Activated CD4-positive, alpha-beta T cell treated with anti-CD3 and anti-CD28 coated beads, Interleukin-2, amount 10 ng/mL, durations not matched to agents 24 days and 14 days (primary cell): ENCODE data around the gene TTC14. TPM values are rescaled to one million over a fixed set of nuclear protein-coding genes. Genes with fewer than 3 reads are reported as not detected.
"Not testable (repeated sequence)": the region's sequence is repeated elsewhere in the genome, so short reads cannot be mapped to it uniquely, and the experiment has no call there.

Experiments
- DNase-seq: peaks from one replicate; pipeline ENCODE4 v3.0.0; 2022
- H3K27ac Mint-ChIP-seq: one replicate; pipeline ENCODE4 v1.8.0; 2022; ENCODE audit warnings: mild to moderate bottlenecking, mixed read lengths
- H3K27me3 Mint-ChIP-seq: one replicate; pipeline ENCODE4 v1.8.0; 2022; ENCODE audit warnings: mixed read lengths
- H3K36me3 Mint-ChIP-seq: one replicate; pipeline ENCODE4 v1.8.0; 2022; ENCODE audit warnings: low read depth, mild to moderate bottlenecking, mixed read lengths
- H3K4me1 Mint-ChIP-seq: one replicate; pipeline ENCODE4 v1.8.0; 2021; ENCODE audit warnings: mixed read lengths
- H3K4me3 Mint-ChIP-seq: one replicate; pipeline ENCODE4 v1.8.0; 2022; ENCODE audit warnings: mild to moderate bottlenecking, moderate library complexity, mixed read lengths
- H3K9me3 Mint-ChIP-seq: one replicate; pipeline ENCODE4 v1.8.0; 2021; ENCODE audit warnings: mixed read lengths
- intact Hi-C: fragments of 100-400 bp; cut with micrococcal nuclease; formaldehyde crosslinking; loops from one replicate; pipeline ENCODE4 v1.15.1; 2023
- total RNA-seq: library from RNA; stranded (reverse); gene quantifications from 2 replicates; pipeline ENCODE4 v1.2.3, GENCODE V29; 2022

TTC14 gene
- total RNA-seq, 1 donor from 2014 or later = 46.4 TPM

GRCh38 chr3:180611006-180611405 lies 9.0 kb downstream of the TTC14 start:
- peaks cover 62% of the 10 kb centered on the region for H3K36me3 Mint-ChIP-seq
- H3K9me3 Mint-ChIP-seq = no peaks in the 10 kb centered on the region
- DNase-seq = no peak
- H3K4me3 Mint-ChIP-seq = no peak overlapping the region
- no peaks in the 10 kb centered on the region for H3K4me1 Mint-ChIP-seq
- no peaks in the 10 kb centered on the region for H3K27me3 Mint-ChIP-seq
- H3K27ac Mint-ChIP-seq = no peak overlapping the region
- intact Hi-C loops = no loop called here

- intact Hi-C loops = no loop called here
- H3K36me3 Mint-ChIP-seq = peaks cover 55% of the 10 kb centered on the region
- H3K27me3 Mint-ChIP-seq = no peaks in the 10 kb centered on the region
- H3K4me3 Mint-ChIP-seq = no peak overlapping the region
- no peaks in the 10 kb centered on the region for H3K4me1 Mint-ChIP-seq
- no peak for DNase-seq
- H3K9me3 Mint-ChIP-seq = no peaks in the 10 kb centered on the region
- no peak overlapping the region for H3K27ac Mint-ChIP-seq
Measured at GRCh38 chr3:180612364-180612763, 10.4 kb downstream of the TTC14 start.

GRCh38 chr3:180615954-180616353 lies 14.0 kb downstream of the TTC14 start:
- peaks cover 45% of the 10 kb centered on the region for H3K36me3 Mint-ChIP-seq
- no peaks in the 10 kb centered on the region for H3K4me1 Mint-ChIP-seq
- no peaks in the 10 kb centered on the region for H3K27me3 Mint-ChIP-seq
- no peak overlapping the region for H3K4me3 Mint-ChIP-seq
- intact Hi-C loops = no loop called here
- H3K9me3 Mint-ChIP-seq = no peaks in the 10 kb centered on the region
- H3K27ac Mint-ChIP-seq = no peak overlapping the region
- DNase-seq = no peak

- no peak overlapping the region for H3K27ac Mint-ChIP-seq
- H3K4me3 Mint-ChIP-seq = no peak overlapping the region
- intact Hi-C loops = no loop called here
- H3K36me3 Mint-ChIP-seq = peaks cover 46% of the 10 kb centered on the region
- peaks cover 2% of the 10 kb centered on the region for H3K9me3 Mint-ChIP-seq
- DNase-seq = no peak
- no peaks in the 10 kb centered on the region for H3K27me3 Mint-ChIP-seq
- no peaks in the 10 kb centered on the region for H3K4me1 Mint-ChIP-seq
Measured at GRCh38 chr3:180617049-180617448, 15.1 kb downstream of the TTC14 start.

- Mint-ChIP-seq H3K36me3 (peaks cover 46% of the 10 kb centered on the region), H3K9me3 (peaks cover 14% of the 10 kb centered on the region)
- DNase-seq, H3K4me3 Mint-ChIP-seq, H3K27me3 Mint-ChIP-seq, intact Hi-C loops, H3K4me1 Mint-ChIP-seq, H3K27ac Mint-ChIP-seq: not testable (repeated sequence)
Measured at GRCh38 chr3:180618563-180618962, 16.6 kb downstream of the TTC14 start.

GRCh38 chr3:180619723-180620122 lies 17.8 kb downstream of the TTC14 start:
- H3K36me3 Mint-ChIP-seq = peaks cover 55% of the 10 kb centered on the region
- peaks cover 14% of the 10 kb centered on the region for H3K9me3 Mint-ChIP-seq
- peaks cover 8% of the 10 kb centered on the region for H3K4me1 Mint-ChIP-seq
- no peak overlapping the region for H3K4me3 Mint-ChIP-seq
- DNase-seq = no peak
- H3K27ac Mint-ChIP-seq = no peak overlapping the region
- no peaks in the 10 kb centered on the region for H3K27me3 Mint-ChIP-seq
- intact Hi-C loops = no loop called here

- Mint-ChIP-seq H3K36me3 (peaks cover 58% of the 10 kb centered on the region), H3K9me3 (peaks cover 14% of the 10 kb centered on the region), H3K27me3 (no peaks in the 10 kb centered on the region), H3K4me1 (peaks cover 23% of the 10 kb centered on the region), H3K4me3 (peak overlapping the region; percentile 41), H3K27ac (peak overlapping the region; percentile 81)
- intact Hi-C loops = loop anchor here (1.0 kb wide), 1 partner anchor 22 kb away; the partner anchor contains the start of gene TTC14
- no peak for DNase-seq
Measured at GRCh38 chr3:180624714-180625113, 22.8 kb downstream of the TTC14 start.

- intact Hi-C loops = no loop called here
- H3K9me3 Mint-ChIP-seq = peaks cover 14% of the 10 kb centered on the region
- peaks cover 47% of the 10 kb centered on the region for H3K36me3 Mint-ChIP-seq
- H3K4me1 Mint-ChIP-seq = peaks cover 25% of the 10 kb centered on the region
- no peak overlapping the region for H3K4me3 Mint-ChIP-seq
- peak overlapping the region; percentile 5 for H3K27ac Mint-ChIP-seq
- DNase-seq = no peak
- no peaks in the 10 kb centered on the region for H3K27me3 Mint-ChIP-seq
Measured at GRCh38 chr3:180626844-180627243, 24.9 kb downstream of the TTC14 start.

GRCh38 chr3:180630371-180630770 lies 28.4 kb downstream of the TTC14 start:
- H3K4me3 Mint-ChIP-seq = no peak overlapping the region
- H3K27ac Mint-ChIP-seq = no peak overlapping the region
- intact Hi-C loops = loop anchor here (1.0 to 10.0 kb wide), 3 partner anchors 28 to 284 kb away; partner anchors contain the start of genes FXR1 and TTC14
- peaks cover 14% of the 10 kb centered on the region for H3K36me3 Mint-ChIP-seq
- DNase-seq = no peak
- no peaks in the 10 kb centered on the region for H3K9me3 Mint-ChIP-seq
- H3K27me3 Mint-ChIP-seq = peaks cover 6% of the 10 kb centered on the region
- H3K4me1 Mint-ChIP-seq = peaks cover 11% of the 10 kb centered on the region

- Mint-ChIP-seq H3K4me1 (peaks cover 5% of the 10 kb centered on the region), H3K27me3 (peaks cover 7% of the 10 kb centered on the region), H3K4me3 (no peak overlapping the region), H3K27ac (no peak overlapping the region), H3K36me3 (peaks cover 5% of the 10 kb centered on the region), H3K9me3 (no peaks in the 10 kb centered on the region)
- DNase-seq = no peak
- intact Hi-C loops = loop anchor here (5.0 to 10.0 kb wide), 2 partner anchors 51 to 283 kb away; partner anchors contain the start of gene FXR1
Measured at GRCh38 chr3:180631317-180631716, 29.4 kb downstream of the TTC14 start.

- intact Hi-C loops = loop anchor here (5.0 to 10.0 kb wide), 2 partner anchors 49 to 281 kb away; partner anchors contain the start of gene FXR1
- Mint-ChIP-seq H3K36me3 (no peaks in the 10 kb centered on the region), H3K9me3 (no peaks in the 10 kb centered on the region)
Measured at GRCh38 chr3:180633722-180634121, 31.8 kb downstream of the TTC14 start.

GRCh38 chr3:180640987-180641386 lies 39.0 kb downstream of the TTC14 start:
- intact Hi-C loops = no loop called here
- H3K36me3 Mint-ChIP-seq = no peaks in the 10 kb centered on the region
- no peaks in the 10 kb centered on the region for H3K9me3 Mint-ChIP-seq
- no peak for DNase-seq
- peaks cover 18% of the 10 kb centered on the region for H3K27me3 Mint-ChIP-seq
- no peak overlapping the region for H3K4me3 Mint-ChIP-seq
- no peak overlapping the region for H3K27ac Mint-ChIP-seq
- no peaks in the 10 kb centered on the region for H3K4me1 Mint-ChIP-seq

More at GRCh38 chr3:180633722-180634121, 31.8 kb downstream of the TTC14 start:
- Mint-ChIP-seq H3K4me1 (peaks cover 2% of the 10 kb centered on the region), H3K27ac (no peak overlapping the region), H3K4me3 (no peak overlapping the region), H3K27me3 (peaks cover 10% of the 10 kb centered on the region)
- DNase-seq = no peak

GRCh38 chr3:180646187-180646790 lies 44.3 kb downstream of the TTC14 start:
- no peaks in the 10 kb centered on the region for H3K36me3 Mint-ChIP-seq
- intact Hi-C loops = no loop called here
- H3K27me3 Mint-ChIP-seq = peaks cover 20% of the 10 kb centered on the region
- no peaks in the 10 kb centered on the region for H3K9me3 Mint-ChIP-seq
- no peaks in the 10 kb centered on the region for H3K4me1 Mint-ChIP-seq
- H3K4me3 Mint-ChIP-seq = no peak overlapping the region
- DNase-seq = no peak
- no peak overlapping the region for H3K27ac Mint-ChIP-seq

- intact Hi-C loops = no loop called here
- no peak for DNase-seq
Measured at GRCh38 chr3:180656406-180656805, 54.4 kb downstream of the TTC14 start.

GRCh38 chr3:180657094-180657493 lies 55.1 kb downstream of the TTC14 start:
- H3K27ac Mint-ChIP-seq = no peak overlapping the region
- no peak overlapping the region for H3K4me3 Mint-ChIP-seq
- no peaks in the 10 kb centered on the region for H3K36me3 Mint-ChIP-seq
- intact Hi-C loops = no loop called here
- DNase-seq = no peak
- H3K27me3 Mint-ChIP-seq = peaks cover 17% of the 10 kb centered on the region
- H3K9me3 Mint-ChIP-seq = no peaks in the 10 kb centered on the region
- no peaks in the 10 kb centered on the region for H3K4me1 Mint-ChIP-seq

More at GRCh38 chr3:180656406-180656805, 54.4 kb downstream of the TTC14 start:
- Mint-ChIP-seq H3K27me3 (peaks cover 17% of the 10 kb centered on the region), H3K36me3 (no peaks in the 10 kb centered on the region), H3K4me1 (no peaks in the 10 kb centered on the region), H3K4me3 (no peak overlapping the region), H3K27ac (no peak overlapping the region), H3K9me3 (no peaks in the 10 kb centered on the region)
